H1 (cell line): ENCODE data around the gene PTPN3. TPM values are rescaled to one million over a fixed set of nuclear protein-coding genes. Genes with fewer than 3 reads are reported as not detected.

ENCODE experiments used
- CTCF ChIA-PET: fragments of 300-600 bp; sonication (Branson Sonifier 250); formaldehyde crosslinking; loops from one replicate; lab custom pipeline; 2021; ENCODE audit not compliant: partially characterized antibody; lab: Charles Lee
- POLR2A ChIA-PET: fragments of 300-600 bp; sonication (Branson Sonifier 250); formaldehyde crosslinking; loops from one replicate; lab custom pipeline; 2021; ENCODE audit warnings: inconsistent platforms; ENCODE audit not compliant: partially characterized antibody; lab: Charles Lee
- DNase-seq, 2 experiments: peaks; one replicate each; pipeline versions ENCODE4 v3.0.0 to v3.0.0-alpha.2; 2010 to 2022; ENCODE audit warnings: low spot score in 2 of 2, low read depth in 1 of 2, mixed read lengths in 1 of 2
- FAIRE-seq: peaks from 2 replicates; lab custom pipeline; 2011; peaks lifted over from hg19 to GRCh38; lab: Jason Lieb, UNC
- H2AFZ ChIP-seq: 2 replicates; pipeline ENCODE4 v1.8.1; 2012; ENCODE audit warnings: low read length, inconsistent platforms
- H2AK5ac ChIP-seq: 2 replicates; pipeline ENCODE4 v1.6.1; 2013; ENCODE audit warnings: low read depth, low read length
- H2BK120ac ChIP-seq: replicated peaks from 2 replicates; pipeline ENCODE3; 2013; ENCODE audit warnings: low read depth, low read length, inconsistent platforms
- H2BK12ac ChIP-seq: 2 replicates; pipeline ENCODE4 v1.6.1; 2013; ENCODE audit warnings: low read depth, low read length
- H2BK15ac ChIP-seq: 2 replicates; pipeline ENCODE4 v1.6.1; 2013; ENCODE audit warnings: low read length
- H2BK20ac ChIP-seq: 2 replicates; pipeline ENCODE4 v1.6.1; 2013; ENCODE audit warnings: low read length
- H2BK5ac ChIP-seq: 2 replicates; pipeline ENCODE4 v1.6.1; 2013; ENCODE audit warnings: low read depth, low read length
- H3K14ac ChIP-seq: 2 replicates; pipeline ENCODE4 v1.6.1; 2013; ENCODE audit warnings: inconsistent platforms; ENCODE audit not compliant: insufficient read length
- H3K18ac ChIP-seq: 2 replicates; pipeline ENCODE4 v1.6.1; 2013; ENCODE audit warnings: low read length; ENCODE audit errors: extremely low read depth
- H3K23ac ChIP-seq: 2 replicates; pipeline ENCODE4 v1.6.1; 2013; ENCODE audit warnings: inconsistent platforms; ENCODE audit not compliant: insufficient read length
- H3K23me2 ChIP-seq: 2 replicates; pipeline ENCODE4 v1.6.1; 2013; ENCODE audit warnings: low read depth, low read length
- H3K27ac ChIP-seq: 2 replicates; pipeline ENCODE4 v1.6.1; 2011; ENCODE audit warnings: low read depth, low read length, inconsistent platforms
- H3K27me3 ChIP-seq, 4 experiments: replicated peaks in 1 of 4; 1 replicate in 1 of 4; 2 replicates in 3 of 4; pipeline versions ENCODE4 v1.6.1 to v1.8.1; 2011 to 2013; ENCODE audit warnings: low read length in 3 of 4, mild to moderate bottlenecking in 3 of 4, inconsistent platforms in 2 of 4, mixed read lengths in 2 of 4, moderate library complexity in 1 of 4; ENCODE audit not compliant: control insufficient read depth in 3 of 4, insufficient read depth in 3 of 4; ENCODE audit errors: extremely low read depth in 1 of 4
- H3K36me3 ChIP-seq, 4 experiments: 2 replicates each; pipeline versions ENCODE4 v1.6.1 to v1.8.1; 2011 to 2013; ENCODE audit warnings: mild to moderate bottlenecking in 4 of 4, low read length in 3 of 4, moderate library complexity in 2 of 4, control low read depth in 1 of 4, inconsistent platforms in 1 of 4; ENCODE audit not compliant: insufficient read depth in 4 of 4, control insufficient read depth in 2 of 4
- H3K4ac ChIP-seq: replicated peaks from 2 replicates; pipeline ENCODE3; 2013; ENCODE audit warnings: low read length, low read depth, mixed read lengths, inconsistent platforms; ENCODE audit not compliant: insufficient read length
- H3K4me1 ChIP-seq, 4 experiments: replicated peaks in 1 of 4; 1 replicate in 1 of 4; 2 replicates in 3 of 4; pipeline versions ENCODE4 v1.6.1 to v1.8.1; 2011 to 2013; ENCODE audit warnings: low read length in 3 of 4, inconsistent platforms in 2 of 4, mixed read lengths in 1 of 4; ENCODE audit not compliant: insufficient read depth in 4 of 4, control insufficient read depth in 3 of 4
- H3K4me2 ChIP-seq, 2 experiments: 2 replicates each; pipeline versions ENCODE4 v1.6.1 to v1.8.1; 2011 to 2013; ENCODE audit warnings: low read depth in 2 of 2, low read length in 2 of 2, control low read depth in 1 of 2, inconsistent platforms in 1 of 2, mild to moderate bottlenecking in 1 of 2; ENCODE audit not compliant: insufficient read depth in 1 of 2
- H3K4me3 ChIP-seq, 4 experiments: fragments of 200-600, 300-600 bp in 1 of 4; sonication (generic), shearing (Covaris generic), sonication (Bioruptor Twin) in 1 of 4; 2 replicates each; pipeline versions ENCODE4 v1.5.1 to v1.8.1; 2011 to 2016; ENCODE audit warnings: low read length in 4 of 4, low read depth in 3 of 4, control low read depth in 2 of 4, inconsistent platforms in 2 of 4, mild to moderate bottlenecking in 2 of 4, mixed read lengths in 1 of 4, moderate library complexity in 1 of 4; ENCODE audit not compliant: insufficient read depth in 2 of 4; ENCODE audit errors: extremely low read depth in 1 of 4
- H3K56ac ChIP-seq: replicated peaks from 2 replicates; pipeline ENCODE3; 2013; ENCODE audit warnings: low read depth, mild to moderate bottlenecking, mixed read lengths, low read length, inconsistent platforms; ENCODE audit not compliant: insufficient read length
- H3K79me1 ChIP-seq: 2 replicates; pipeline ENCODE4 v1.6.1; 2013; ENCODE audit warnings: low read depth, low read length, control low read depth
- H3K79me2 ChIP-seq, 2 experiments: 2 replicates each; pipeline versions ENCODE4 v1.6.1 to v1.8.1; 2012 to 2013; ENCODE audit warnings: low read length in 2 of 2, mild to moderate bottlenecking in 2 of 2, inconsistent platforms in 1 of 2; ENCODE audit not compliant: insufficient read depth in 2 of 2, control insufficient read depth in 1 of 2
- H3K9ac ChIP-seq, 4 experiments: replicated peaks in 1 of 4; 1 replicate in 1 of 4; 2 replicates in 3 of 4; pipeline versions ENCODE4 v1.6.1 to v1.8.1; 2011 to 2013; ENCODE audit warnings: low read depth in 3 of 4, low read length in 3 of 4, control low read depth in 2 of 4, mild to moderate bottlenecking in 2 of 4, moderate library complexity in 2 of 4, inconsistent platforms in 1 of 4; ENCODE audit errors: extremely low read depth in 1 of 4
- H3K9me3 ChIP-seq, 2 experiments: 2 replicates each; pipeline versions ENCODE4 v1.6.1 to v1.8.1; 2012 to 2013; ENCODE audit warnings: mild to moderate bottlenecking in 2 of 2, moderate library complexity in 2 of 2, control low read depth in 1 of 2, inconsistent platforms in 1 of 2, low read depth in 1 of 2, low read length in 1 of 2, mixed read lengths in 1 of 2; ENCODE audit not compliant: insufficient read depth in 2 of 2
- H4K20me1 ChIP-seq, 2 experiments: replicated peaks in 1 of 2; 2 replicates each; pipeline versions ENCODE3 to v1.8.1; 2011 to 2013; ENCODE audit warnings: inconsistent platforms in 2 of 2, low read length in 2 of 2, mild to moderate bottlenecking in 1 of 2; ENCODE audit not compliant: insufficient read depth in 2 of 2, control insufficient read depth in 1 of 2
- H4K5ac ChIP-seq: 2 replicates; pipeline ENCODE4 v1.6.1; 2013; ENCODE audit warnings: low read length, low read depth, mixed read lengths, inconsistent platforms; ENCODE audit not compliant: insufficient read length
- H4K8ac ChIP-seq: 2 replicates; pipeline ENCODE4 v1.8.0; 2013; ENCODE audit warnings: mild to moderate bottlenecking, moderate library complexity, low read length, inconsistent platforms; ENCODE audit not compliant: insufficient read depth; ENCODE audit errors: extremely low read depth
- H4K91ac ChIP-seq: replicated peaks from 2 replicates; pipeline ENCODE3; 2013; ENCODE audit warnings: low read length, mixed read lengths, inconsistent platforms; ENCODE audit not compliant: insufficient read length
- ATF3 ChIP-seq: IDR thresholded peaks from 2 replicates; pipeline ENCODE4 v1.6.1; 2011; ENCODE audit warnings: low read depth, mild to moderate bottlenecking, low read length; ENCODE audit not compliant: insufficient read depth
- BCL11A ChIP-seq, 2 experiments: IDR thresholded peaks; one replicate each; pipeline ENCODE4 v1.6.1; 2011; ENCODE audit warnings: low read depth in 2 of 2, low read length in 2 of 2, mild to moderate bottlenecking in 2 of 2
- CBX8 ChIP-seq: fragments of 300-800, 300-1000 bp; sonication (generic); IDR thresholded peaks from 2 replicates; pipeline ENCODE4 v1.7.1; 2016; ENCODE audit warnings: low read depth, low read length, borderline replicate concordance
- CTBP2 ChIP-seq: IDR thresholded peaks from 2 replicates; pipeline ENCODE4 v1.7.0; 2011; ENCODE audit warnings: borderline replicate concordance, mild to moderate bottlenecking, moderate library complexity, mixed read lengths, low read length; ENCODE audit not compliant: insufficient read depth, insufficient read length
- HDAC2 ChIP-seq, 2 experiments: fragments of 300-600 bp in 1 of 2; sonication (generic) in 1 of 2; IDR thresholded peaks; 2 replicates each; pipeline ENCODE4 v1.6.1; 2011 to 2012; ENCODE audit warnings: low read depth in 2 of 2, low read length in 2 of 2, mild to moderate bottlenecking in 2 of 2, moderate library complexity in 2 of 2, borderline replicate concordance in 1 of 2, inconsistent platforms in 1 of 2
- HDAC6 ChIP-seq: IDR thresholded peaks from one replicate; pipeline ENCODE4 v1.7.1; 2012; ENCODE audit warnings: low read depth, mild to moderate bottlenecking, inconsistent platforms, low read length, moderate library complexity
- JUN ChIP-seq: IDR thresholded peaks from 2 replicates; pipeline ENCODE4 v1.6.1; 2011; ENCODE audit warnings: low read depth, mild to moderate bottlenecking, improper control_type of control experiment, low read length
- JUND ChIP-seq: IDR thresholded peaks from 2 replicates; pipeline ENCODE4 v1.6.1; 2011; ENCODE audit warnings: mild to moderate bottlenecking, improper control_type of control experiment, low read length
- POLR2AphosphoS5 ChIP-seq: IDR thresholded peaks from 2 replicates; pipeline ENCODE4 v1.6.1; 2011; ENCODE audit warnings: low read depth, low read length
- SIX5 ChIP-seq: IDR thresholded peaks from 2 replicates; pipeline ENCODE4 v1.6.1; 2011; ENCODE audit warnings: mild to moderate bottlenecking, low read depth, low read length
- SP2 ChIP-seq: IDR thresholded peaks from 2 replicates; pipeline ENCODE4 v1.6.1; 2012; ENCODE audit warnings: mild to moderate bottlenecking, low read length, inconsistent platforms
- WGBS, 2 experiments: shearing (Covaris generic) in 1 of 2; methylation state at CpG; one replicate each; pipeline versions ENCODE4 v1.1.6 to v1.1.7; 2013 to 2015; ENCODE audit warnings: low lambda C conversion rate in 2 of 2, mixed read lengths in 2 of 2, inconsistent platforms in 1 of 2, low coverage in 1 of 2, missing lambda C conversion rate in 1 of 2; ENCODE audit not compliant: insufficient replicate concordance in 2 of 2, insufficient coverage in 1 of 2, insufficient read length in 1 of 2; ENCODE audit errors: extremely low coverage in 1 of 2, missing lambda C conversion rate in 1 of 2; 5-methylcytosine and 5-hydroxymethylcytosine counted together
- polyA plus RNA-seq, 7 experiments: library from polyadenylated mRNA; depleted of rRNA in 3 of 7; stranded (reverse) in 5 of 7; unstranded in 2 of 7; fragments of >200 nt in 5 of 7; fragments of 200-250 nt in 2 of 7; gene quantifications; 1 replicate in 5 of 7; 2 replicates in 1 of 7; 4 replicates in 1 of 7; pipeline versions ENCODE4 v1.2.1 to v1.2.3, GENCODE V29; 2011 to 2013; ENCODE audit warnings: missing spikeins in 2 of 7, mixed read lengths in 2 of 7
- total RNA-seq: library from RNA; stranded (reverse); fragmentation: NEBNext Ultra II Directional; extraction: Animal tissue kit (Norgen Biotek cat#: 25700); gene quantifications from 2 replicates; pipeline ENCODE4 v1.2.1, GENCODE V29; 2021

PTPN3 gene
- total and polyA plus RNA-seq, 2 of the 8 experiments (the other 6 are each of a cell fraction or from before 2014, with no cell fraction given): 2.9 to 3.7 TPM

- H4K8ac ChIP-seq: no peak overlapping the region
- H3K4ac ChIP-seq: no peak overlapping the region
- no peak overlapping the region for H2BK120ac ChIP-seq
- DNase-seq: no peak
- no peak overlapping the region for H3K27ac ChIP-seq
- TF ChIP-seq SP2: no peak
- TF ChIP-seq JUND: no peak
- TF ChIP-seq SIX5: no peak
- TF ChIP-seq ATF3: no peak
- no peak for TF ChIP-seq JUN
- TF ChIP-seq CTBP2: no peak
- no peak for TF ChIP-seq HDAC2 (IDR thresholded peaks at IDR 0.05; ENCODE audit: borderline replicate concordance in 1 of 2, low read depth in 2 of 2, low read length in 2 of 2)
- TF ChIP-seq BCL11A (IDR thresholded peaks at IDR 0.05; ENCODE audit: low read depth in 2 of 2, low read length in 2 of 2): no peak
- TF ChIP-seq CBX8: no peak
- no peak for TF ChIP-seq HDAC6
- TF ChIP-seq POLR2AphosphoS5: no peak
- no peak overlapping the region for H2BK20ac ChIP-seq
- H3K4me1 ChIP-seq: no peaks in the 10 kb centered on the region
- H4K91ac ChIP-seq: no peak overlapping the region
- WGBS, 2 experiments: 87% methylated on average over 10 of the region's 10 CpGs; no CpG with 5 or more reads in 1 of the 2 experiments
- no peaks in the 10 kb centered on the region for H3K23me2 ChIP-seq
- no peak overlapping the region for H4K5ac ChIP-seq
- no peak overlapping the region for H2BK5ac ChIP-seq
- no peaks in the 10 kb centered on the region for H3K9me3 ChIP-seq
- H3K79me1 ChIP-seq: no peaks in the 10 kb centered on the region; the same call in 1 of the 2 replicates
- H2AK5ac ChIP-seq: no peak overlapping the region
- H3K79me2 ChIP-seq: no peaks in the 10 kb centered on the region
- H3K36me3 ChIP-seq: peaks cover 0 to 2% (median 0%) of the 10 kb centered on the region in 4 experiments; a peak in 1 of 8 replicates
- no peak overlapping the region for H2AFZ ChIP-seq
- H3K56ac ChIP-seq: no peak overlapping the region
- no peak overlapping the region for H3K4me2 ChIP-seq
- FAIRE-seq: no peak
- no peak overlapping the region for H2BK15ac ChIP-seq
- POLR2A ChIA-PET: no interaction called here
- no peaks in the 10 kb centered on the region for H4K20me1 ChIP-seq
- H3K14ac ChIP-seq: no peak overlapping the region
- H3K18ac ChIP-seq: no peak overlapping the region
- H3K27me3 ChIP-seq: no peaks in the 10 kb centered on the region
- CTCF ChIA-PET: interaction anchor here (1.0 to 1.7 kb wide), 2 partner anchors 10 to 79 kb away, joined by 3 to 5 read pairs; no protein-coding TSS in a partner anchor
- H3K9ac ChIP-seq: no peak overlapping the region
- H3K4me3 ChIP-seq: no peak overlapping the region
- H2BK12ac ChIP-seq: no peak overlapping the region
- no peak overlapping the region for H3K23ac ChIP-seq
Measured at GRCh38 chr9:109391176-109391575, 106.9 kb downstream of the PTPN3 start.
